HCT116 (cell line): ENCODE data around the gene FAM171A1. TPM values are rescaled to one million over a fixed set of nuclear protein-coding genes. Genes with fewer than 3 reads are reported as not detected.
"Not testable (repeated sequence)": the region's sequence is repeated elsewhere in the genome, so short reads cannot be mapped to it uniquely, and the experiment has no call there.

Experiments used
- ATAC-seq: fragments of 200-7000 bp; cut with Tn5 transposase; 2 replicates; pipeline ENCODE4 v1.9.1; 2020; ENCODE audit warnings: mild to moderate bottlenecking, moderate library complexity
- BruUV-seq: library from RNA; stranded (reverse); fragments of 400-500 nt; replicated peaks from 2 replicates; lab custom pipeline; 2021; lab: Mats Ljungman, UMichigan
- CTCF ChIA-PET: fragments of 300-600 bp; sonication (Branson Sonifier 250); formaldehyde crosslinking; loops from one replicate; lab custom pipeline; 2021; ENCODE audit warnings: antibody characterized with exemption; lab: Charles Lee
- POLR2A ChIA-PET: fragments of 300-600, 350-600 bp; sonication (Branson Sonifier 250); formaldehyde crosslinking; loops from one replicate; lab custom pipeline; 2021; ENCODE audit warnings: antibody characterized with exemption; lab: Charles Lee
- RAD21 ChIA-PET, 2 experiments: fragments of 300-600 bp; sonication (Branson Sonifier 250); formaldehyde crosslinking; loops; one replicate each; lab custom pipeline; 2023; ENCODE audit warnings: low total read pairs in 2 of 2; ENCODE audit not compliant: uncharacterized antibody in 2 of 2, unreplicated experiment in 2 of 2, low non-redundant PET in 1 of 2; lab: Charles Lee
- DNase-seq: peaks from one replicate; pipeline ENCODE4 v3.0.0-alpha.2; 2010; ENCODE audit warnings: low read depth, low spot score
- H2AFZ ChIP-seq: fragments of 200-600 bp; shearing (Covaris generic), sonication (generic); 2 replicates; pipeline ENCODE4 v1.6.1; 2017; ENCODE audit warnings: low read depth, mixed run types, mixed read lengths, antibody characterized with exemption, low read length; ENCODE audit not compliant: poor library complexity, severe bottlenecking
- H3K27ac ChIP-seq: 2 replicates; pipeline ENCODE4 v1.5.1; 2012; ENCODE audit warnings: low read depth, low read length
- H3K27me3 ChIP-seq: fragments of 200-600 bp; sonication (generic); 2 replicates; pipeline ENCODE4 v1.6.1; 2016; ENCODE audit warnings: mixed run types, low read length, mixed read lengths; ENCODE audit not compliant: insufficient read depth
- H3K36me3 ChIP-seq, 2 experiments: fragments of 200-500 bp in 1 of 2; fragments of 200-600 bp in 1 of 2; sonication (Bioruptor generic) in 1 of 2; sonication (generic) in 1 of 2; 2 replicates each; pipeline versions ENCODE4 v1.5.1 to v1.6.1; 2014 to 2016; ENCODE audit warnings: low read length in 2 of 2, inconsistent platforms in 1 of 2, mixed read lengths in 1 of 2, mixed run types in 1 of 2; ENCODE audit not compliant: insufficient read depth in 2 of 2, control insufficient read depth in 1 of 2
- H3K4me1 ChIP-seq, 2 experiments: fragments of 200-600 bp in 1 of 2; sonication (generic) in 1 of 2; 2 replicates each; pipeline versions ENCODE4 v1.5.1 to v1.6.1; 2012 to 2017; ENCODE audit warnings: low read length in 2 of 2, inconsistent platforms in 1 of 2, mild to moderate bottlenecking in 1 of 2, mixed read lengths in 1 of 2, mixed run types in 1 of 2, moderate library complexity in 1 of 2; ENCODE audit not compliant: insufficient read depth in 2 of 2, control insufficient read depth in 1 of 2
- H3K4me2 ChIP-seq: fragments of 200-600 bp; sonication (generic); 2 replicates; pipeline ENCODE4 v1.6.1; 2017; ENCODE audit warnings: mixed run types, low read length, mixed read lengths
- H3K4me3 ChIP-seq, 2 experiments: fragments of 200-600 bp in 1 of 2; sonication (generic) in 1 of 2; replicated peaks in 1 of 2; 2 replicates each; pipeline ENCODE4 v1.5.1; 2011 to 2016; ENCODE audit warnings: low read length in 2 of 2, control low read depth in 1 of 2, low read depth in 1 of 2, mild to moderate bottlenecking in 1 of 2, mixed read lengths in 1 of 2, mixed run types in 1 of 2
- H3K79me2 ChIP-seq: fragments of 200-600 bp; sonication (generic); 2 replicates; pipeline ENCODE4 v1.6.1; 2017; ENCODE audit warnings: mild to moderate bottlenecking, mixed run types, low read length, moderate library complexity, mixed read lengths; ENCODE audit not compliant: insufficient read depth
- H3K9ac ChIP-seq: fragments of 200-600 bp; sonication (generic); 2 replicates; pipeline ENCODE4 v1.6.1; 2016; ENCODE audit warnings: low read length, mixed read lengths
- H3K9me2 ChIP-seq: fragments of 200-600 bp; sonication (generic), shearing (Covaris generic); 2 replicates; pipeline ENCODE4 v1.6.1; 2017; ENCODE audit warnings: mixed run types, mild to moderate bottlenecking, moderate library complexity; ENCODE audit not compliant: insufficient read depth
- H3K9me3 ChIP-seq, 2 experiments: fragments of 200-500 bp in 1 of 2; fragments of 200-600 bp in 1 of 2; sonication (Bioruptor generic) in 1 of 2; sonication (generic) in 1 of 2; 2 replicates each; pipeline ENCODE4 v1.6.1; 2014 to 2017; ENCODE audit warnings: low read length in 2 of 2, mixed read lengths in 2 of 2, inconsistent platforms in 1 of 2, low read depth in 1 of 2, mild to moderate bottlenecking in 1 of 2, mixed run types in 1 of 2, moderate library complexity in 1 of 2; ENCODE audit not compliant: control insufficient read depth in 1 of 2, insufficient read depth in 1 of 2
- H4K20me1 ChIP-seq: fragments of 200-600 bp; sonication (generic), shearing (Covaris generic); 2 replicates; pipeline ENCODE4 v1.6.1; 2017; ENCODE audit warnings: mixed run types, mild to moderate bottlenecking, moderate library complexity; ENCODE audit not compliant: insufficient read depth
- CTCF ChIP-seq, 3 experiments: fragments of 200-600 bp in 1 of 3; sonication (generic) in 1 of 3; IDR thresholded peaks in 2 of 3; conservative IDR thresholded peaks in 1 of 3; 2 replicates each; pipeline ENCODE4 v1.5.1; 2012 to 2017; ENCODE audit warnings: low read depth in 2 of 3, low read length in 2 of 3, antibody characterized with exemption in 1 of 3, borderline replicate concordance in 1 of 3, control low read depth in 1 of 3, mild to moderate bottlenecking in 1 of 3, mixed read lengths in 1 of 3, mixed run types in 1 of 3, moderate library complexity in 1 of 3; ENCODE audit not compliant: insufficient read depth in 1 of 3
- EZH2phosphoT487 ChIP-seq: fragments of 200-600 bp; IDR thresholded peaks from 2 replicates; pipeline ENCODE4 v1.6.1; 2018; ENCODE audit warnings: antibody characterized with exemption, borderline replicate concordance
- RAD21 ChIP-seq: IDR thresholded peaks from 2 replicates; pipeline ENCODE4 v1.6.1; 2012; ENCODE audit warnings: low read depth, mild to moderate bottlenecking
- intact Hi-C: fragments of 100-400 bp; cut with micrococcal nuclease; formaldehyde crosslinking; loops from 2 replicates; pipeline ENCODE4 v1.10.0; 2022
- total RNA-seq: library from RNA; stranded (reverse); gene quantifications from one replicate; pipeline ENCODE4 v1.2.1, GENCODE V29; 2021; ENCODE audit not compliant: unreplicated experiment

FAM171A1 gene
- total RNA-seq, 1 experiment from 2014 or later = 32.5 TPM

- BruUV-seq, H3K4me1 ChIP-seq, POLR2A ChIA-PET, H2AFZ ChIP-seq, H4K20me1 ChIP-seq, H3K79me2 ChIP-seq, H3K9me3 ChIP-seq, H3K9me2 ChIP-seq, ATAC-seq, H3K4me2 ChIP-seq, intact Hi-C loops, H3K27ac ChIP-seq, H3K27me3 ChIP-seq, H3K9ac ChIP-seq, H3K36me3 ChIP-seq, H3K4me3 ChIP-seq, CTCF ChIA-PET, RAD21 ChIA-PET, DNase-seq: not testable (repeated sequence)
These were observed 95.0 kb downstream of the FAM171A1 start for GRCh38 chr10:15276039-15276438.

- H3K9me2 ChIP-seq, POLR2A ChIA-PET, ATAC-seq, H3K4me1 ChIP-seq, H3K4me2 ChIP-seq, H3K36me3 ChIP-seq, H3K9ac ChIP-seq, intact Hi-C loops, H3K9me3 ChIP-seq, BruUV-seq, RAD21 ChIA-PET, H3K4me3 ChIP-seq, H3K27me3 ChIP-seq, DNase-seq, H2AFZ ChIP-seq, H4K20me1 ChIP-seq, H3K79me2 ChIP-seq, CTCF ChIA-PET, H3K27ac ChIP-seq: not testable (repeated sequence)
These were observed 101.3 kb downstream of the FAM171A1 start for GRCh38 chr10:15269838-15270237.

DNA sequence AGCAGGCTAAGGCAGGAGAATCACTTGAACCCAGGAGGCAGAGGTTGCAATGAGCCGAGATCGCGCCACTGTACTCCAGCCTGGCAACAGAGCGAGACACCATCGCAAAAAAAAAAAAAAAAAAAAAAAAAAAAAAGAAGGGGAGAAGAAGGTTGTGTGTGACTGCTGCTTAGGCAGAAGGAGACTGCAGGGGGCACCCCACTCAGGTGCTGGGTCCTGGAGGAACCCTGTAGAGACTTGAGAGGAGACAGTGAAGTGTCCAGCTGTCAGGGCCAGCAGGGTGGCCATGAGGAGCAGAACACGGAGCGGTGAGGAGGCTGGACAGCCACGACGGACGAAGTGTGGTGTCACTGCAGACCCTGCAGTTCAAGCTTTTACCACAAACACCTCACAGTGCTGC lies 103.6 kb downstream of the FAM171A1 start:
- RAD21 ChIA-PET = no interaction called here
- Histone ChIP-seq H3K27me3 (no peaks in the 10 kb centered on the region), H3K79me2 (no peaks in the 10 kb centered on the region; the same call in 1 of the 2 replicates), H3K4me1 (no peaks in the 10 kb centered on the region), H4K20me1 (no peaks in the 10 kb centered on the region), H3K9me2 (no peaks in the 10 kb centered on the region), H3K9ac (no peak overlapping the region), H3K4me3 (no peak overlapping the region), H3K27ac (no peak overlapping the region), H2AFZ (no peak overlapping the region), H3K36me3 (no peaks in the 10 kb centered on the region), H3K9me3 (no peaks in the 10 kb centered on the region), H3K4me2 (no peak overlapping the region)
- DNase-seq = no peak
- no TSS peak for BruUV-seq
- ATAC-seq = peak; percentile 73
- CTCF ChIA-PET = no interaction called here
- intact Hi-C loops = no loop called here
- POLR2A ChIA-PET = interaction anchor here (0.7 kb wide), 1 partner anchor 107 kb away, joined by 5 read pairs; no protein-coding TSS in a partner anchor
- no peak for TF ChIP-seq EZH2phosphoT487
- 0 out of 6 replicates have a peak, but pooled peaks of 2 of the 3 experiments have one; percentile 9 to 13 for TF ChIP-seq CTCF (IDR thresholded peaks at IDR 0.05 in 2 of 3, conservative IDR thresholded peaks at IDR 0.05 in 1 of 3; ENCODE audit: borderline replicate concordance in 1 of 3, insufficient read depth in 1 of 3, low read depth in 2 of 3, low read length in 2 of 3)
- peak; percentile 19; the same call in 1 of the 2 replicates for TF ChIP-seq RAD21
